ENCODE results near the gene COX11. TPM values are rescaled to one million over a fixed set of nuclear protein-coding genes. Genes with fewer than 3 reads are reported as not detected.

The COX11 gene
- total RNA-seq, 1 experiment from 2014 or later, result 87.0 TPM

DNA sequence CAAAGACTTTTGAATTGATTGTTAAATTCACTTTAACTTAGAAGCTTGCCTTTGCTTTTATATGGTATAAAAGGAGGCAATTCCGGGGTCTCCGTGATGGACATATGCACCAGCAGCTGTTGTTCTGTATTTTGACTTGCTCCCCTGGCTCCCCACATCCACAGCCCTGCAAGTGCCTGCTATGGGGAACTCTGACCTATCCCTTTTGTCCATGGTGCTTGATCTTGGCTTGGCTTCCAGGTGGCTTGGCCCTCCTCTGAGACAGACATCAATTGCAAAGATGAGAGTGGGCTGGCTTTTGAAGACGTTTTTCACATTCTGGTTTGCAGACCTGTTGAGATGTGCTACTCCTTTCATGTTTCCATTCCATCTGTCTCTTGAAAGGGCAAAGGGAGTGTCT, 40.9 kb downstream of the COX11 start:
- H3K36me3 ChIP-seq (ENCODE audit: control insufficient read depth, insufficient read depth, low read length), result peaks cover 7% of the 10 kb centered on the region; the same call in 1 of the 2 replicates
- DNase-seq (ENCODE audit: low read depth, low spot score) (no peak), ATAC-seq (no peak)
- TF ChIP-seq, protein P1, sequence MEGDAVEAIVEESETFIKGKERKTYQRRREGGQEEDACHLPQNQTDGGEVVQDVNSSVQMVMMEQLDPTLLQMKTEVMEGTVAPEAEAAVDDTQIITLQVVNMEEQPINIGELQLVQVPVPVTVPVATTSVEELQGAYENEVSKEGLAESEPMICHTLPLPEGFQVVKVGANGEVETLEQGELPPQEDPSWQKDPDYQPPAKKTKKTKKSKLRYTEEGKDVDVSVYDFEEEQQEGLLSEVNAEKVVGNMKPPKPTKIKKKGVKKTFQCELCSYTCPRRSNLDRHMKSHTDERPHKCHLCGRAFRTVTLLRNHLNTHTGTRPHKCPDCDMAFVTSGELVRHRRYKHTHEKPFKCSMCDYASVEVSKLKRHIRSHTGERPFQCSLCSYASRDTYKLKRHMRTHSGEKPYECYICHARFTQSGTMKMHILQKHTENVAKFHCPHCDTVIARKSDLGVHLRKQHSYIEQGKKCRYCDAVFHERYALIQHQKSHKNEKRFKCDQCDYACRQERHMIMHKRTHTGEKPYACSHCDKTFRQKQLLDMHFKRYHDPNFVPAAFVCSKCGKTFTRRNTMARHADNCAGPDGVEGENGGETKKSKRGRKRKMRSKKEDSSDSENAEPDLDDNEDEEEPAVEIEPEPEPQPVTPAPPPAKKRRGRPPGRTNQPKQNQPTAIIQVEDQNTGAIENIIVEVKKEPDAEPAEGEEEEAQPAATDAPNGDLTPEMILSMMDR (IDR thresholded peaks at IDR 0.05), result no peak
- no peak for TF ChIP-seq SIN3A (IDR thresholded peaks at IDR 0.05; ENCODE audit: borderline replicate concordance, insufficient read depth, low read depth, low read length)
- no peak for TF ChIP-seq POLR2AphosphoS5 (IDR thresholded peaks at IDR 0.05; ENCODE audit: low read depth, low read length)
- TF ChIP-seq, protein P2, sequence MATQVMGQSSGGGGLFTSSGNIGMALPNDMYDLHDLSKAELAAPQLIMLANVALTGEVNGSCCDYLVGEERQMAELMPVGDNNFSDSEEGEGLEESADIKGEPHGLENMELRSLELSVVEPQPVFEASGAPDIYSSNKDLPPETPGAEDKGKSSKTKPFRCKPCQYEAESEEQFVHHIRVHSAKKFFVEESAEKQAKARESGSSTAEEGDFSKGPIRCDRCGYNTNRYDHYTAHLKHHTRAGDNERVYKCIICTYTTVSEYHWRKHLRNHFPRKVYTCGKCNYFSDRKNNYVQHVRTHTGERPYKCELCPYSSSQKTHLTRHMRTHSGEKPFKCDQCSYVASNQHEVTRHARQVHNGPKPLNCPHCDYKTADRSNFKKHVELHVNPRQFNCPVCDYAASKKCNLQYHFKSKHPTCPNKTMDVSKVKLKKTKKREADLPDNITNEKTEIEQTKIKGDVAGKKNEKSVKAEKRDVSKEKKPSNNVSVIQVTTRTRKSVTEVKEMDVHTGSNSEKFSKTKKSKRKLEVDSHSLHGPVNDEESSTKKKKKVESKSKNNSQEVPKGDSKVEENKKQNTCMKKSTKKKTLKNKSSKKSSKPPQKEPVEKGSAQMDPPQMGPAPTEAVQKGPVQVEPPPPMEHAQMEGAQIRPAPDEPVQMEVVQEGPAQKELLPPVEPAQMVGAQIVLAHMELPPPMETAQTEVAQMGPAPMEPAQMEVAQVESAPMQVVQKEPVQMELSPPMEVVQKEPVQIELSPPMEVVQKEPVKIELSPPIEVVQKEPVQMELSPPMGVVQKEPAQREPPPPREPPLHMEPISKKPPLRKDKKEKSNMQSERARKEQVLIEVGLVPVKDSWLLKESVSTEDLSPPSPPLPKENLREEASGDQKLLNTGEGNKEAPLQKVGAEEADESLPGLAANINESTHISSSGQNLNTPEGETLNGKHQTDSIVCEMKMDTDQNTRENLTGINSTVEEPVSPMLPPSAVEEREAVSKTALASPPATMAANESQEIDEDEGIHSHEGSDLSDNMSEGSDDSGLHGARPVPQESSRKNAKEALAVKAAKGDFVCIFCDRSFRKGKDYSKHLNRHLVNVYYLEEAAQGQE (IDR thresholded peaks at IDR 0.05; ENCODE audit: insufficient read depth in 1 of 2, low read depth in 2 of 2, low read length in 1 of 2), result no peak
- TF ChIP-seq TCF7L2 (IDR thresholded peaks at IDR 0.05; ENCODE audit: low read depth, low read length), result no peak
- ChIA-PET CTCF (no interaction called here), POLR2A (no interaction called here)
- in situ Hi-C loops (cut with HindIII; ENCODE audit: low pct_unique_long_range_greater_than_20kb, low sequenced_read_pairs) (no loop called here), intact Hi-C loops (cut with micrococcal nuclease; ENCODE audit: unreplicated experiment) (no loop called here)
- H3K4me3 ChIP-seq (ENCODE audit: low read depth in 2 of 2, low read length in 2 of 2), result no peak overlapping the region
- no TSS peak for BruUV-seq (replicated peaks)
- H3K27me3 ChIP-seq (ENCODE audit: control insufficient read depth, insufficient read depth, low read length), result no peaks in the 10 kb centered on the region
- no peaks in the 10 kb centered on the region for H3K4me1 ChIP-seq (ENCODE audit: control insufficient read depth, insufficient read depth, low read length)
- no peak overlapping the region for H3K27ac ChIP-seq (ENCODE audit: low read length)
- no peaks in the 10 kb centered on the region for H3K9me3 ChIP-seq (ENCODE audit: control insufficient read depth, insufficient read depth, low read depth, low read length)

DNA sequence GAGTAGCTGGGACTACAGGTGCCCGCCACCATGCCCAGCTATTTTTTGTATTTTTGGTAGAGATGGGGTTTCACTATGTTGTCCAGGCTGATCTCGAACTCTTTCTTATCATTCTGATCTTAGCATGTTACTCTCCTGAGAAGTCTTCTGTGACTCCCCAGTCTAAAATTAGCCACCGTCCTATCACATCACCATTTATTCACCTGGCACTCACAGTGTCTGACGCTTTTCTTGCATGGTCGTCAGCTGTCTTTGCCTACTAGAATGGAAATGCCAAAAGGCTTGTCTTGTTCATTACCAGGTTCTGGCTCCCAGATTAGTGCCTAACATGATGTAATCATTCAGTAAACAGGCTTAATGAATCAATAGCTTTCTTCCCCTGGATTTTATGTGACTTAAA, 44.0 kb downstream of the COX11 start:
- no peak overlapping the region for H3K4me3 ChIP-seq (ENCODE audit: low read depth in 2 of 2, low read length in 2 of 2)
- H3K27me3 ChIP-seq (ENCODE audit: control insufficient read depth, insufficient read depth, low read length), result no peaks in the 10 kb centered on the region
- H3K9me3 ChIP-seq (ENCODE audit: control insufficient read depth, insufficient read depth, low read depth, low read length), result no peaks in the 10 kb centered on the region
- POLR2A ChIA-PET, result no interaction called here
- DNase-seq (ENCODE audit: low read depth, low spot score), result no peak
- ATAC-seq, result no peak
- intact Hi-C loops (cut with micrococcal nuclease; ENCODE audit: unreplicated experiment) (no loop called here), in situ Hi-C loops (cut with HindIII; ENCODE audit: low pct_unique_long_range_greater_than_20kb, low sequenced_read_pairs) (no loop called here)
- TF ChIP-seq, protein P1 (IDR thresholded peaks at IDR 0.05), result no peak
- TF ChIP-seq TCF7L2 (IDR thresholded peaks at IDR 0.05; ENCODE audit: low read depth, low read length) (no peak), SIN3A (IDR thresholded peaks at IDR 0.05; ENCODE audit: borderline replicate concordance, insufficient read depth, low read depth, low read length) (no peak), POLR2AphosphoS5 (IDR thresholded peaks at IDR 0.05; ENCODE audit: low read depth, low read length) (no peak)
- TF ChIP-seq, protein P2 (IDR thresholded peaks at IDR 0.05; ENCODE audit: insufficient read depth in 1 of 2, low read depth in 2 of 2, low read length in 1 of 2), result no peak
- peaks cover 3% of the 10 kb centered on the region; the same call in 1 of the 2 replicates for H3K36me3 ChIP-seq (ENCODE audit: control insufficient read depth, insufficient read depth, low read length)
- H3K4me1 ChIP-seq (ENCODE audit: control insufficient read depth, insufficient read depth, low read length), result no peaks in the 10 kb centered on the region
- H3K27ac ChIP-seq (ENCODE audit: low read length), result no peak overlapping the region
- CTCF ChIA-PET, result no interaction called here
- BruUV-seq (replicated peaks), result no TSS peak
